ENCODE results near the gene LRRC46.

LRRC46 gene

GRCh38 chr17:47831003-47831933, at the start of gene LRRC46, which contains the start of gene MRPL10:
TSS of gene LRRC46 (plus strand) at chr17:47831670. CDS start at chr17:47831990, 320 bp downstream.
TSS of gene MRPL10 (minus strand) at chr17:47831541. CDS start at chr17:47831511, 30 bp downstream.
- TF ChIP-seq GATA2 (IDR thresholded peaks at IDR 0.05; ENCODE audit: low read depth, low read length) (no peak), GATA3 (IDR thresholded peaks at IDR 0.05; ENCODE audit: low read depth, low read length) (no peak)

DNA sequence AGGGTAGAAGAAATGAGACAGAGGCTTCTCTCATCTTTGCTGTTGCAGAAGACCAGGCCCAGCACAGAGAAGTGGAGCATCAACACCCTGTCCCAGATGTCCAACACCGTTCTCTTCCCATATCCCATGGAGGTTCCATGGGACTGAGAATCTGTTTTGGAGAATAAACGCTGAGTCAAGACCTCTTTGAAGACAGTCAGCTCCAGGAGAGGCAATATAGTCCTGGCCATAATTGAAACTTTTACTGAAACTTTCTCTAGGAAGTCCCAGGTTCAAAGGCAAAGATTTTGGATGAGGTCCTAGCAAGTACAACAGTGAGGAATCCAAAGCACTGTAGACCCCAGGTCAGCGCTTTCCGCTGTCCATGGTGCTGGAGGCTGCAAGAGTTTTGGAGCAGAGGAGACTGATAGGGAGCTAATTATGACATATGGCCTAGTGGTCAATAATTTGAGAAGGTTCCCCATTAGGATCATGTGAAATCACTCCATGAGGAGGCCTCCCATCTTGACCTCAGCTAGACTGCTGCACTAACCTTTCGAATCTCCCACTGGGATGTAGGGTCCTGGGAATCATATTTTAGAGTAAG, 45.8 kb upstream of the LRRC46 start:
- TF ChIP-seq GATA2 (IDR thresholded peaks at IDR 0.05; ENCODE audit: low read depth, low read length): no peak
- TF ChIP-seq GATA3 (IDR thresholded peaks at IDR 0.05; ENCODE audit: low read depth, low read length): no peak

- TF ChIP-seq GATA3 (IDR thresholded peaks at IDR 0.05; ENCODE audit: low read depth, low read length): no peak
- no peak for TF ChIP-seq GATA2 (IDR thresholded peaks at IDR 0.05; ENCODE audit: low read depth, low read length)
Measured at GRCh38 chr17:47789611-47790561, 41.6 kb upstream of the LRRC46 start.

- TF ChIP-seq GATA2 (IDR thresholded peaks at IDR 0.05; ENCODE audit: low read depth, low read length): no peak
Measured at GRCh38 chr17:47791025-47791424, 40.4 kb upstream of the LRRC46 start.

- no peak for TF ChIP-seq GATA2 (IDR thresholded peaks at IDR 0.05; ENCODE audit: low read depth, low read length)
- TF ChIP-seq GATA3 (IDR thresholded peaks at IDR 0.05; ENCODE audit: low read depth, low read length): no peak
Measured at GRCh38 chr17:47792457-47792856, 39.0 kb upstream of the LRRC46 start.

DNA sequence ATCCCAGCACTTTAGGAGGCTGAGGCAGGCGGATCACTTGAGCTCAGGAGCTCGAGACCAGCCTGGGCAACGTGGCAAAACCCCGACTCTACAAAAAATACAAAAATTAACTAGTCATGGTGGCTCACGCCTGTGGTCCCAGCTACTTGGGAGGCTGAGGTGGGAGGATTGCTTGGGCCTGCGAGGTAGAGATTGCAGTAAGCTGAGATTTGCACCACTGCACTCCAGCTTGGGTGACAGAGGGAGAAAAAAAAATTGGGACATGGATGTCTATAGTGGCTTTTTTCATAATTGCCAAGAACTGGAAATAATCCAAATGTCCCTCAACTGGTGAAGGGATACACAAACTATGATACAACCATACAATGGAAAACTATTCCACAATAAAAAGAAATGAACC, 38.5 kb upstream of the LRRC46 start:
- TF ChIP-seq GATA3 (IDR thresholded peaks at IDR 0.05; ENCODE audit: low read depth, low read length) (no peak), GATA2 (IDR thresholded peaks at IDR 0.05; ENCODE audit: low read depth, low read length) (no peak)

DNA sequence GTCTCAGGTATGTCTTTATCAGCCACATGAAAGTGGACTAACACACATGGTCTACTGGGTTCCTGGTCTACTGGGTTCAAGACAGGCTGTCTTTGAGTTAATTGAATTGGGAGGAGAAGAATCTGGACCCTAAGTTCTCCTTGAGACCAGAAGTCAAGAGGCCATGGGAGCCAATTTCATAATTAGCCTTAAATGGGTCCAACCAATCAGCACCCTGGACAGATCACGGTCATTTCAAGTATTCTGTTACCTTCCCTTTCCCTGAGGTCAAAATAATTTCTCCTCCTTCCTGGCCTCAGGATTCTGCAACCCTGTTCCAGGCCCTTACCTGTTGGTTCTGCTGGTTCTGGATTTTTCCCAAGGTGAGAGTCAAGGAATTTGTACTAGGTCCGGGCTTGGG, 33.7 kb upstream of the LRRC46 start:
- TF ChIP-seq GATA2 (IDR thresholded peaks at IDR 0.05; ENCODE audit: low read depth, low read length) (no peak), GATA3 (IDR thresholded peaks at IDR 0.05; ENCODE audit: low read depth, low read length) (no peak)

DNA sequence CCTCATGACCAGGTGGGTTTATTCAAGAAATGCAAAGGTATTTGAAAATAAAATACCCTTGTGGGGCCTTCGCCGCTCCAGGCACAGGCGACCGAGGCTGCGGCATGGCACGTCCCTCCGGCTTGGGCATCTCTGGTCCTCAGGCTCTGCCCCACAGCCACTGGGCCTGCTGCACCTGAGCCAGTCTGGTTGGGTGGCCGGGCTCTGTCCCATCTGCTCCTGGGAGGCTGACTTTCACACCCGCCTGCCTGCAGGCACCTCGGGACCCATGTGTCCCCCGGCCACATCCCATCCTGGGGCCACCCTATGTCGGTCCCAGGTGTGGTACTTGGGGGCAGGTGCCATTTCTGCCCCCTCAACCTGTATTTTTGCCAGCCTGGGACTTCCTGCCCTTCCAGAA, 30.8 kb upstream of the LRRC46 start:
- no peak for TF ChIP-seq GATA2 (IDR thresholded peaks at IDR 0.05; ENCODE audit: low read depth, low read length)
- no peak for TF ChIP-seq GATA3 (IDR thresholded peaks at IDR 0.05; ENCODE audit: low read depth, low read length)

GRCh38 chr17:47801176-47801765, 30.2 kb upstream of the LRRC46 start:
- TF ChIP-seq GATA3 (IDR thresholded peaks at IDR 0.05; ENCODE audit: low read depth, low read length) (no peak), GATA2 (IDR thresholded peaks at IDR 0.05; ENCODE audit: low read depth, low read length) (no peak)

- no peak for TF ChIP-seq GATA2 (IDR thresholded peaks at IDR 0.05; ENCODE audit: low read depth, low read length)
- no peak for TF ChIP-seq GATA3 (IDR thresholded peaks at IDR 0.05; ENCODE audit: low read depth, low read length)
Measured at GRCh38 chr17:47801906-47802305, 29.6 kb upstream of the LRRC46 start.

DNA sequence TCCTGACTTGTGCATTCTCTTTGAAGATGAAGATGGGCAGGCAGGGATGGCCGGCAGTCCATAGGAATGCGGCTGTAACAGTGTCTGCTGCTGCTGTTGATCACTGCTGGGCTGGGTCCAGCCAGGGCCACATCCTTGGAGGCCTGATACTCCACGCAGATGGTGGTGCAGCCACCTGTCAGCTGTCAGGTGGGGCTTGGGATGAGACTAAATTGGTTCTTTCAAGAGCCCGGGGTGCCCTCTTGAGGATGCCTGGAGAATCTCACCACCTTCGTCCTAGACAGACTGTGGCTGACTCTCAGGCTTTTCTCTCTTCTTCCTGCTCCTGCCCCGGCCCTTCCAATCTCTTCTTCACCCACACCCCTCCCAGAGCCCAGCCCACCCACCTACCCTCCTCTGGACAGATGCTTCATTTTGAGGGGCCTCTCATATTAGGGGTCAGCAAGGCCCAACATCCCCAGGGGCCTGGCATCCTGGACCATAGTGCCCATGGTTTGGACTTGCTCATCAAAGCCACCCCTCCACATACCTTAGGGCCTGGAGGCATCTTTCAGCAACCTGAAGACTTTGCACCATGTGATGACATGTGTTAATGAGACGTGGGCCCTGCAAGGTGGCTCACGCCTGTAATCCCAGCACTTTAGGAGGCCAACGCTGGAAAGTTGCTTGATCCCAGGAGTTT, 29.0 kb upstream of the LRRC46 start:
- TF ChIP-seq GATA2 (IDR thresholded peaks at IDR 0.05; ENCODE audit: low read depth, low read length) (no peak), GATA3 (IDR thresholded peaks at IDR 0.05; ENCODE audit: low read depth, low read length) (no peak)

GRCh38 chr17:47803201-47803600, 28.3 kb upstream of the LRRC46 start:
- TF ChIP-seq GATA3 (IDR thresholded peaks at IDR 0.05; ENCODE audit: low read depth, low read length) (no peak), GATA2 (IDR thresholded peaks at IDR 0.05; ENCODE audit: low read depth, low read length) (no peak)

DNA sequence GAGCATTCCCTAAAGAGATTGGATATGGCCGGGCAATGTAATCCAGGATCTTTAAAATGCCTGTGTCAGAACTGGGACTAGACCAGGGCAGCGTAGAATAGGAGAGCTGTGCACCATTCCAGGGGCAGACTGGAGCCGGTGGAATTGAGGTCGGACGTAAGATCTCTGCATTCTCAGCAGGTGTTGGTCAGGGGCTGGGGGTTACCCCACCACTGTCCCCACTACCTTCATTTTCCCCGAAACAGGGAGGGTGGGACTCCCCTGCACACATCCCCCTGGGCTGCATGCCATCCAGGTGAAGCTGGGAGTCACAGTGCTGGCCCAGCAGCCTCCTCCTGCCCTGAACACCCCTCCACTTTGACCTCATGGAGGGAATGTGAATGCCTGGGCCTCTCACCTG, 27.7 kb upstream of the LRRC46 start:
- TF ChIP-seq GATA2 (IDR thresholded peaks at IDR 0.05; ENCODE audit: low read depth, low read length): no peak
- TF ChIP-seq GATA3 (IDR thresholded peaks at IDR 0.05; ENCODE audit: low read depth, low read length): no peak
